ENCODE measurements around the gene CHRNA4.

DNA sequence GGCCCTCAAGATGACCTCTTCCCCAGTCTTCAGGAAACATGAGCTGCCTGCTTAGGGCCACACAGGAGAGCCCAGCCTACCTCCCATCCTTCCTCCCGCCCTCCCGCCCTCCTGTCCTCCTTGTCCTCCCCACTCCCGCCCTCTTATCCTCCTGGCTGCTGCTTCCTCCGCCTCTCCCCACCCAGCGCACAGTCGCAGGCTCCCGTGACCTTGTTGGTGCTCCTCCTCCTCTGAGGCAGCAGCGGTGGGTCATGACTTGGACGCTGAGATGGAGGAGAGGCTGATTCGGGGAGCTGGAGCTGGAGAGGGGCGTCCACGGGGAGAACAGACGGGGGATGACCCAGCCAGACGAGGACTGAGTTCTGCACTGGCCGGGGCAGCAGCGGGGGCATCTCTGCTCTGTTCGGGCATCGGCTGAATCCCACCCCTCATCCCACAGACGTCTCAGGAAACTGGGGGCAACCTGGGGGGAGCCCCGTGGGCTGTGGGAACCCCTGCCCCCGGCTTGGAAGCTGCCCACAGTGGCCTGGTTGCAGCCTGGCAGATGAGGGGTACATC is 32.4 kb downstream of the CHRNA4 start:
- TF ChIP-seq POLR2A (IDR thresholded peaks at IDR 0.05; ENCODE audit: low read depth, low read length) (no peak), EZH2 (IDR thresholded peaks at IDR 0.05; ENCODE audit: borderline replicate concordance, low read depth, low read length, severe bottlenecking) (no peak), JUN (IDR thresholded peaks at IDR 0.05; ENCODE audit: borderline replicate concordance, insufficient read depth, insufficient read length, low read depth) (no peak)
- TF ChIP-seq, protein P1, sequence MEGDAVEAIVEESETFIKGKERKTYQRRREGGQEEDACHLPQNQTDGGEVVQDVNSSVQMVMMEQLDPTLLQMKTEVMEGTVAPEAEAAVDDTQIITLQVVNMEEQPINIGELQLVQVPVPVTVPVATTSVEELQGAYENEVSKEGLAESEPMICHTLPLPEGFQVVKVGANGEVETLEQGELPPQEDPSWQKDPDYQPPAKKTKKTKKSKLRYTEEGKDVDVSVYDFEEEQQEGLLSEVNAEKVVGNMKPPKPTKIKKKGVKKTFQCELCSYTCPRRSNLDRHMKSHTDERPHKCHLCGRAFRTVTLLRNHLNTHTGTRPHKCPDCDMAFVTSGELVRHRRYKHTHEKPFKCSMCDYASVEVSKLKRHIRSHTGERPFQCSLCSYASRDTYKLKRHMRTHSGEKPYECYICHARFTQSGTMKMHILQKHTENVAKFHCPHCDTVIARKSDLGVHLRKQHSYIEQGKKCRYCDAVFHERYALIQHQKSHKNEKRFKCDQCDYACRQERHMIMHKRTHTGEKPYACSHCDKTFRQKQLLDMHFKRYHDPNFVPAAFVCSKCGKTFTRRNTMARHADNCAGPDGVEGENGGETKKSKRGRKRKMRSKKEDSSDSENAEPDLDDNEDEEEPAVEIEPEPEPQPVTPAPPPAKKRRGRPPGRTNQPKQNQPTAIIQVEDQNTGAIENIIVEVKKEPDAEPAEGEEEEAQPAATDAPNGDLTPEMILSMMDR (IDR thresholded peaks at IDR 0.05; ENCODE audit: extremely low read depth in 1 of 2, insufficient read depth in 1 of 2, low read depth in 1 of 2, low read length in 2 of 2) = no peak

Data from endothelial cell of umbilical vein (primary cell).